MG63 (cell line): ENCODE results near the gene ANKRD36B. TPM values are rescaled to one million over a fixed set of nuclear protein-coding genes. Genes with fewer than 3 reads are reported as not detected.

Experiments used
- total RNA-seq: library from RNA; depleted of rRNA; stranded (reverse); fragments of >200 nt; shearing (Covaris generic); gene quantifications from 2 replicates; pipeline ENCODE4 v1.2.3, GENCODE V29; 2014; ENCODE audit warnings: low replicate concordance; rRNA removed

Gene ANKRD36B
- total RNA-seq, 1 experiment from 2014 or later: 2.9 TPM

Other genes starting within 250 kb of the ANKRD36B start
- gene COX5B, start 56.2 kb upstream of the ANKRD36B start, total RNA-seq: 151 and 541 TPM in 2 replicates
- 21.4 and 37.1 TPM in 2 replicates for gene ACTR1B, start 74.2 kb upstream of the ANKRD36B start, total RNA-seq
- not detected in 2 replicates for gene C2orf92, start 79.8 kb upstream of the ANKRD36B start, total RNA-seq
- gene ZAP70, start 123.7 kb upstream of the ANKRD36B start, total RNA-seq: 6.6 TPM in 1 of 2 replicates, not detected in the other